Tibial nerve (tissue), 4 donors: ENCODE data around the gene LCN10. TPM values are rescaled to one million over a fixed set of nuclear protein-coding genes. Genes with fewer than 3 reads are reported as not detected.
"Not testable (repeated sequence)": the region's sequence is repeated elsewhere in the genome, so short reads cannot be mapped to it uniquely, and the experiment has no call there.

Experiments
- DNase-seq, 2 donors: peaks; one replicate each; pipeline ENCODE4 v3.0.0-alpha.2; 2019; ENCODE audit warnings: low spot score in 2 of 2
- H3K27ac ChIP-seq, 4 donors: fragments of 200-600 bp; sonication (generic) in 3 of 4; one replicate each; pipeline ENCODE4 v1.5.1; 2017 to 2019; ENCODE audit warnings: mild to moderate bottlenecking in 1 of 4
- H3K27me3 ChIP-seq, 2 donors: fragments of 200-600 bp; sonication (generic) in 1 of 2; one replicate each; pipeline versions ENCODE4 v1.5.1 to v1.6.0; 2017 to 2019
- H3K36me3 ChIP-seq, 3 donors: fragments of 200-600 bp; sonication (generic); one replicate each; pipeline ENCODE4 v1.5.1; 2018 to 2019
- H3K4me1 ChIP-seq, 4 donors: fragments of 200-600 bp; sonication (generic) in 3 of 4; one replicate each; pipeline ENCODE4 v1.5.1; 2017 to 2019
- H3K4me3 ChIP-seq, 4 donors: fragments of 200-600 bp; sonication (generic) in 3 of 4; one replicate each; pipeline ENCODE4 v1.5.1; 2017 to 2019; ENCODE audit warnings: mild to moderate bottlenecking in 1 of 4, moderate library complexity in 1 of 4
- H3K9me3 ChIP-seq, 4 donors: fragments of 200-600 bp; sonication (generic) in 3 of 4; one replicate each; pipeline ENCODE4 v1.5.1; 2017 to 2019
- EP300 ChIP-seq, 2 donors: sonication (generic); formaldehyde crosslinking; IDR thresholded peaks; one replicate each; pipeline ENCODE4 v1.6.1; 2017; ENCODE audit warnings: antibody characterized with exemption in 2 of 2, mild to moderate bottlenecking in 1 of 2
- POLR2A ChIP-seq, 2 donors: fragments of 450-650 bp; IDR thresholded peaks; one replicate each; pipeline ENCODE4 v1.6.1; 2017; ENCODE audit warnings: antibody characterized with exemption in 2 of 2, mild to moderate bottlenecking in 2 of 2, moderate library complexity in 2 of 2
- WGBS, 2 donors: methylation state at CpG; one replicate each; pipeline ENCODE4 v1.1.5; 2018; 5-methylcytosine and 5-hydroxymethylcytosine counted together
- total RNA-seq, 4 donors: library from RNA; depleted of rRNA; stranded (reverse); fragments of >200 nt; gene quantifications; one replicate each; pipeline ENCODE4 v1.1.0, GENCODE V29; 2016
- TF ChIP-seq, protein P1 (sequence below), 5 experiments: fragments of 200-600 bp in 3 of 5; fragments of 450-650 bp in 2 of 5; sonication (generic) in 3 of 5; IDR thresholded peaks; one replicate each; pipeline ENCODE4 v1.5.1; 2016 to 2019; ENCODE audit warnings: antibody characterized with exemption in 5 of 5, mild to moderate bottlenecking in 3 of 5, moderate library complexity in 2 of 5

LCN10 gene
- total RNA-seq = 10 to 100 TPM in 2 of 4 donors, 1 to 10 TPM in 2; 7.6 to 47.5 (median 17.4) TPM

GRCh38 chr9:136742591-136743391 lies at the start of gene LCN10:
Gene LCN10, minus strand, starts transcription at chr9:136742940. Its CDS starts 37 bp downstream, at chr9:136742903.
- H3K4me1 ChIP-seq = peaks cover 0 to 31% (median 12%) of the 10 kb centered on the region in 4 donors
- H3K27me3 ChIP-seq = peaks cover 0 to 44% of the 10 kb centered on the region in 2 donors
- TF ChIP-seq, protein P1, sequence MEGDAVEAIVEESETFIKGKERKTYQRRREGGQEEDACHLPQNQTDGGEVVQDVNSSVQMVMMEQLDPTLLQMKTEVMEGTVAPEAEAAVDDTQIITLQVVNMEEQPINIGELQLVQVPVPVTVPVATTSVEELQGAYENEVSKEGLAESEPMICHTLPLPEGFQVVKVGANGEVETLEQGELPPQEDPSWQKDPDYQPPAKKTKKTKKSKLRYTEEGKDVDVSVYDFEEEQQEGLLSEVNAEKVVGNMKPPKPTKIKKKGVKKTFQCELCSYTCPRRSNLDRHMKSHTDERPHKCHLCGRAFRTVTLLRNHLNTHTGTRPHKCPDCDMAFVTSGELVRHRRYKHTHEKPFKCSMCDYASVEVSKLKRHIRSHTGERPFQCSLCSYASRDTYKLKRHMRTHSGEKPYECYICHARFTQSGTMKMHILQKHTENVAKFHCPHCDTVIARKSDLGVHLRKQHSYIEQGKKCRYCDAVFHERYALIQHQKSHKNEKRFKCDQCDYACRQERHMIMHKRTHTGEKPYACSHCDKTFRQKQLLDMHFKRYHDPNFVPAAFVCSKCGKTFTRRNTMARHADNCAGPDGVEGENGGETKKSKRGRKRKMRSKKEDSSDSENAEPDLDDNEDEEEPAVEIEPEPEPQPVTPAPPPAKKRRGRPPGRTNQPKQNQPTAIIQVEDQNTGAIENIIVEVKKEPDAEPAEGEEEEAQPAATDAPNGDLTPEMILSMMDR (IDR thresholded peaks at IDR 0.05) = no peak
- no peak for TF ChIP-seq EP300 (IDR thresholded peaks at IDR 0.05)
- TF ChIP-seq POLR2A (IDR thresholded peaks at IDR 0.05) = no peak
- no peak for DNase-seq
- no peaks in the 10 kb centered on the region for H3K9me3 ChIP-seq
- no peaks in the 10 kb centered on the region for H3K36me3 ChIP-seq
- 54 to 58% methylated on average over 13 to 15 of the region's 25 CpGs for WGBS, 2 donors
- peak within 1 kb of the TSS in 2 of 4 donors; percentile 35 to 38 for H3K4me3 ChIP-seq
- peak within 1 kb of the TSS in 2 of 4 donors; percentile 3 to 16 for H3K27ac ChIP-seq

- Histone ChIP-seq H3K27me3 (peaks cover 0 to 7% of the 10 kb centered on the region in 2 donors), H3K4me1 (peaks cover 0 to 50% (median 25%) of the 10 kb centered on the region in 4 donors), H3K4me3 (peak overlapping the region; percentile 64 to 89 (median 75)), H3K9me3 (no peaks in the 10 kb centered on the region), H3K27ac (peak overlapping the region; percentile 89 to 98 (median 92)), H3K36me3 (peaks cover 0 to 22% (median 0%) of the 10 kb centered on the region in 3 donors)
- peak in 1 of 2 donors; percentile 42 for DNase-seq
- 6 to 15% methylated on average over 7 to 8 of the region's 29 CpGs for WGBS, 2 donors
- TF ChIP-seq, protein P1 (IDR thresholded peaks at IDR 0.05) = peak; percentile 82 to 92 (median 87)
- no peak for TF ChIP-seq EP300 (IDR thresholded peaks at IDR 0.05)
- TF ChIP-seq POLR2A (IDR thresholded peaks at IDR 0.05) = no peak
These were observed 49.0 kb upstream of the LCN10 start for GRCh38 chr9:136791516-136792276.

GRCh38 chr9:136790640-136791515 lies 48.1 kb upstream of the LCN10 start, which contains the start of gene TMEM141:
Gene TMEM141, plus strand, starts transcription at chr9:136791344. Its CDS starts 27 bp downstream, at chr9:136791371.
- peaks cover 0 to 22% (median 0%) of the 10 kb centered on the region in 3 donors for H3K36me3 ChIP-seq
- TF ChIP-seq POLR2A (IDR thresholded peaks at IDR 0.05) = peak; percentile 16 to 76
- TF ChIP-seq, protein P1 (IDR thresholded peaks at IDR 0.05) = peak in 1 of 5 experiments; percentile 9
- peak; percentile 89 to 97 for TF ChIP-seq EP300 (IDR thresholded peaks at IDR 0.05)
- no peaks in the 10 kb centered on the region for H3K9me3 ChIP-seq
- peak; percentile 100 for DNase-seq
- WGBS, 2 donors = 1% methylated on average over 32 to 38 of the region's 70 CpGs
- peaks cover 0 to 2% of the 10 kb centered on the region in 2 donors for H3K27me3 ChIP-seq
- H3K27ac ChIP-seq = peak within 1 kb of the TSS; percentile 89 to 98 (median 92)
- peak within 1 kb of the TSS; percentile 64 to 89 (median 75) for H3K4me3 ChIP-seq
- peaks cover 0 to 48% (median 25%) of the 10 kb centered on the region in 4 donors for H3K4me1 ChIP-seq

GRCh38 chr9:136789523-136789937 lies 46.8 kb upstream of the LCN10 start:
- H3K27me3 ChIP-seq = no peaks in the 10 kb centered on the region
- H3K36me3 ChIP-seq = peaks cover 0 to 21% (median 0%) of the 10 kb centered on the region in 3 donors
- 68 to 73% methylated on average over 3 of the region's 3 CpGs for WGBS, 2 donors
- H3K4me1 ChIP-seq = peaks cover 0 to 48% (median 25%) of the 10 kb centered on the region in 4 donors
- peak overlapping the region; percentile 2 to 98 (median 88) for H3K27ac ChIP-seq
- no peak overlapping the region for H3K4me3 ChIP-seq
- TF ChIP-seq, protein P1 (IDR thresholded peaks at IDR 0.05) = no peak
- TF ChIP-seq POLR2A (IDR thresholded peaks at IDR 0.05) (no peak), EP300 (IDR thresholded peaks at IDR 0.05) (no peak)
- no peak for DNase-seq
- no peaks in the 10 kb centered on the region for H3K9me3 ChIP-seq

DNA sequence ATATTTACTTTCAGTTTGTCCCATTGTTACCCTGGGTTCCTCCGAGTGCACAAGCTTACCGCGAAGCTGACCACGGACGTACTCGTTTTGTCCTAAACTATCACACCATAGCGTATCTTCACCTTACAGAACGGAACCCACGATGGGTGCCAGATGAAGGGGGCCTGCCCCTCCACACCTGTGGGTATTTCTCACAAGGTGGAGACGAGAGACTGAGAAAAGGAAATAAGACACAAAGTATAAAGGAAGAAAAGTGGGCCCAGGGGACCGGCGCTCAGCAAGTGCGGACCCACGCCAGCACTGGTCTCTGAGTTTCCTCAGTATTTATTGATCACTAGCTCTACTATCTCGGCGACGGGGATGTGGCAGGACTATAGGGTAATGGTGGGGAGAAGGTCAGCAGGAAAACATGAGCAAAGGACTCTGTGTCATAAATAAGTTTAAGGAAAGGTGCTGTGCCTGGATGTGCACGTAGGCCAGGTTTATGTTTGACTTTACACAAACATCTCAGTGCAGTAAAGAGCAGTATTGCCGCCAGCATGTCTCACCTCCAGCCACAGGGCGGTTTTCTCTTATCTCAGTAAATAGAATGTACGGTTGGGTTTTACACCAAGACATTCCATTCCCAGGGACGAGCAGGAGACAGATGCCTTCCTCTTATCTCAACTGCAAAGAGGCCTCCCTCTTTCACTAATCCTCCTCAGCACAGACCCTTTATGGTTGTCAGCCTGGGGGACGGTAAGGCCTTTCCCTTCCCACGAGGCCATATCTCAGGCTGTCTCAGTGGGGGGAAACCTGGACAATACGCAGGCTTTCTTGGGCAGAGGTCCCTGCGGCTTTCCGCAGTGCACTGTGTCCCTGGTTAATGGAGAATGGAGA lies 46.1 kb upstream of the LCN10 start:
- H3K4me1 ChIP-seq = peaks cover 0 to 51% (median 25%) of the 10 kb centered on the region in 4 donors
- not testable (repeated sequence) for H3K27me3 ChIP-seq, H3K4me3 ChIP-seq, H3K9me3 ChIP-seq, DNase-seq
- peak overlapping the region in 3 of 4 donors; percentile 2 to 98 (median 94) for H3K27ac ChIP-seq
- peaks cover 0 to 15% (median 0%) of the 10 kb centered on the region in 3 donors for H3K36me3 ChIP-seq
- 77 to 79% methylated on average over 27 of the region's 27 CpGs for WGBS, 2 donors
